Liver (tissue), 9 donors: ENCODE results near the gene SLC2A14. TPM values are rescaled to one million over a fixed set of nuclear protein-coding genes. Genes with fewer than 3 reads are reported as not detected.

ENCODE experiments used
- DNase-seq: peaks from one replicate; pipeline ENCODE4 v3.0.0-alpha.2; 2017; ENCODE audit warnings: low spot score
- H3K27ac ChIP-seq, 2 donors: one replicate each; pipeline ENCODE4 v1.7.0; 2013; ENCODE audit warnings: inconsistent platforms in 2 of 2, low read length in 2 of 2, control low read depth in 1 of 2, low read depth in 1 of 2, mild to moderate bottlenecking in 1 of 2
- H3K27me3 ChIP-seq, 4 donors: one replicate each; pipeline versions ENCODE4 v1.6.1 to v1.7.0; 2013; ENCODE audit warnings: low read length in 3 of 4, inconsistent platforms in 1 of 4, mild to moderate bottlenecking in 1 of 4, moderate library complexity in 1 of 4; ENCODE audit not compliant: control insufficient read depth in 4 of 4, insufficient read depth in 4 of 4
- H3K36me3 ChIP-seq, 4 donors: one replicate each; pipeline versions ENCODE4 v1.6.1 to v1.7.0; 2013; ENCODE audit warnings: low read length in 3 of 4, mild to moderate bottlenecking in 3 of 4, low read depth in 1 of 4, moderate library complexity in 1 of 4; ENCODE audit not compliant: control insufficient read depth in 4 of 4, insufficient read depth in 3 of 4
- H3K4me1 ChIP-seq, 4 donors: one replicate each; pipeline versions ENCODE4 v1.6.1 to v1.7.0; 2013; ENCODE audit warnings: low read length in 3 of 4, mild to moderate bottlenecking in 3 of 4, moderate library complexity in 1 of 4; ENCODE audit not compliant: control insufficient read depth in 4 of 4, insufficient read depth in 4 of 4
- H3K4me3 ChIP-seq, 3 donors: one replicate each; pipeline versions ENCODE4 v1.6.1 to v1.7.0; 2013; ENCODE audit warnings: low read length in 3 of 3, control low read depth in 1 of 3, low read depth in 1 of 3, mild to moderate bottlenecking in 1 of 3
- H3K9ac ChIP-seq, 2 donors: one replicate each; pipeline ENCODE4 v1.7.0; 2013; ENCODE audit warnings: low read length in 2 of 2, mild to moderate bottlenecking in 2 of 2, moderate library complexity in 2 of 2, control low read depth in 1 of 2, low read depth in 1 of 2
- H3K9me3 ChIP-seq, 4 donors: one replicate each; pipeline versions ENCODE4 v1.6.1 to v1.7.0; 2013; ENCODE audit warnings: low read length in 3 of 4; ENCODE audit not compliant: control insufficient read depth in 4 of 4
- CTCF ChIP-seq: fragments of 150-350 bp; IDR thresholded peaks from 2 replicates; pipeline ENCODE4 v1.5.1; 2017; ENCODE audit warnings: improper control_type of control experiment, low read depth, low read length; ENCODE audit not compliant: missing input control
- EGR1 ChIP-seq, 2 donors: IDR thresholded peaks; 2 replicates each; pipeline ENCODE4 v1.6.1; 2016 to 2018; ENCODE audit warnings: antibody characterized with exemption in 2 of 2, low read depth in 2 of 2
- FOXA1 ChIP-seq: IDR thresholded peaks from 2 replicates; pipeline ENCODE4 v1.6.1; 2016; ENCODE audit warnings: antibody characterized with exemption
- FOXA2 ChIP-seq: IDR thresholded peaks from 2 replicates; pipeline ENCODE4 v1.6.1; 2016; ENCODE audit warnings: antibody characterized with exemption
- GABPA ChIP-seq, 2 donors: IDR thresholded peaks in 1 of 2; conservative IDR thresholded peaks in 1 of 2; 2 replicates each; pipeline ENCODE4 v1.6.1; 2016; ENCODE audit warnings: antibody characterized with exemption in 2 of 2, mild to moderate bottlenecking in 1 of 2, moderate library complexity in 1 of 2
- HNF4A ChIP-seq, 2 donors: conservative IDR thresholded peaks; 2 replicates each; pipeline ENCODE4 v1.6.1; 2016; ENCODE audit warnings: antibody characterized with exemption in 2 of 2, mild to moderate bottlenecking in 2 of 2
- HNF4G ChIP-seq: IDR thresholded peaks from 2 replicates; pipeline ENCODE4 v1.6.1; 2016; ENCODE audit warnings: antibody characterized with exemption
- JUND ChIP-seq, 2 donors: IDR thresholded peaks; 2 replicates each; pipeline ENCODE4 v1.6.1; 2016; ENCODE audit warnings: antibody characterized with exemption in 2 of 2
- NR2F2 ChIP-seq: IDR thresholded peaks from 2 replicates; pipeline ENCODE4 v1.6.1; 2016; ENCODE audit warnings: antibody characterized with exemption
- RAD21 ChIP-seq, 2 donors: IDR thresholded peaks; 2 replicates each; pipeline ENCODE4 v1.6.1; 2016; ENCODE audit warnings: antibody characterized with exemption in 2 of 2, mild to moderate bottlenecking in 2 of 2
- RXRA ChIP-seq, 2 donors: IDR thresholded peaks; 2 replicates each; pipeline ENCODE4 v1.6.1; 2017 to 2018; ENCODE audit warnings: antibody characterized with exemption in 2 of 2, mild to moderate bottlenecking in 1 of 2
- SP1 ChIP-seq: IDR thresholded peaks from 2 replicates; pipeline ENCODE4 v1.6.1; 2018; ENCODE audit warnings: antibody characterized with exemption, mild to moderate bottlenecking
- TAF1 ChIP-seq: conservative IDR thresholded peaks from 2 replicates; pipeline ENCODE4 v1.6.1; 2016; ENCODE audit warnings: antibody characterized with exemption, mild to moderate bottlenecking
- YY1 ChIP-seq: IDR thresholded peaks from 2 replicates; pipeline ENCODE4 v1.6.1; 2016; ENCODE audit warnings: antibody characterized with exemption, mild to moderate bottlenecking
- WGBS: extraction: QIAGEN DNeasy Blood & Tissue Kit; methylation state at CpG from one replicate; pipeline ENCODE4 v1.1.7; 2013; 5-methylcytosine and 5-hydroxymethylcytosine counted together
- polyA plus RNA-seq, 2 donors: library from polyadenylated mRNA; stranded (reverse) in 1 of 2; unstranded in 1 of 2; fragments of 200-250 nt in 1 of 2; fragments of >200 nt in 1 of 2; fragmentation: Nextera tagmentation in 1 of 2; extraction: Ambion mirVana in 1 of 2; gene quantifications; one replicate each; pipeline versions ENCODE4 v1.2.1 to v1.2.3, GENCODE V29; 2013 to 2015
- total RNA-seq, 2 donors: library from RNA; depleted of rRNA; stranded (reverse); fragments of >200 nt; gene quantifications; one replicate each; pipeline ENCODE4 v1.2.3, GENCODE V29; 2014
- TF ChIP-seq, protein P1 (sequence below): IDR thresholded peaks from 2 replicates; pipeline ENCODE4 v1.6.1; 2016; ENCODE audit warnings: antibody characterized with exemption, mild to moderate bottlenecking
- TF ChIP-seq, protein P2 (sequence below): IDR thresholded peaks from 2 replicates; pipeline ENCODE4 v1.6.1; 2016; ENCODE audit warnings: antibody characterized with exemption
- TF ChIP-seq, protein P3 (sequence below): IDR thresholded peaks from 2 replicates; pipeline ENCODE4 v1.6.1; 2016; ENCODE audit warnings: antibody characterized with exemption
- TF ChIP-seq, protein P4 (sequence below): IDR thresholded peaks from 2 replicates; pipeline ENCODE4 v1.6.1; 2016; ENCODE audit warnings: antibody characterized with exemption
- donor health status: healthy.
- donor health status: healthy.
- donor health status: healthy.
- donor health status: healthy.
- donor health status: healthy.

Gene SLC2A14
- total and polyA plus RNA-seq, 4 donors = 22.7 TPM; not detected in 3

GRCh38 chr12:7857971-7858370 lies 14.7 kb downstream of the SLC2A14 start (continued):
- TF ChIP-seq, protein P1, sequence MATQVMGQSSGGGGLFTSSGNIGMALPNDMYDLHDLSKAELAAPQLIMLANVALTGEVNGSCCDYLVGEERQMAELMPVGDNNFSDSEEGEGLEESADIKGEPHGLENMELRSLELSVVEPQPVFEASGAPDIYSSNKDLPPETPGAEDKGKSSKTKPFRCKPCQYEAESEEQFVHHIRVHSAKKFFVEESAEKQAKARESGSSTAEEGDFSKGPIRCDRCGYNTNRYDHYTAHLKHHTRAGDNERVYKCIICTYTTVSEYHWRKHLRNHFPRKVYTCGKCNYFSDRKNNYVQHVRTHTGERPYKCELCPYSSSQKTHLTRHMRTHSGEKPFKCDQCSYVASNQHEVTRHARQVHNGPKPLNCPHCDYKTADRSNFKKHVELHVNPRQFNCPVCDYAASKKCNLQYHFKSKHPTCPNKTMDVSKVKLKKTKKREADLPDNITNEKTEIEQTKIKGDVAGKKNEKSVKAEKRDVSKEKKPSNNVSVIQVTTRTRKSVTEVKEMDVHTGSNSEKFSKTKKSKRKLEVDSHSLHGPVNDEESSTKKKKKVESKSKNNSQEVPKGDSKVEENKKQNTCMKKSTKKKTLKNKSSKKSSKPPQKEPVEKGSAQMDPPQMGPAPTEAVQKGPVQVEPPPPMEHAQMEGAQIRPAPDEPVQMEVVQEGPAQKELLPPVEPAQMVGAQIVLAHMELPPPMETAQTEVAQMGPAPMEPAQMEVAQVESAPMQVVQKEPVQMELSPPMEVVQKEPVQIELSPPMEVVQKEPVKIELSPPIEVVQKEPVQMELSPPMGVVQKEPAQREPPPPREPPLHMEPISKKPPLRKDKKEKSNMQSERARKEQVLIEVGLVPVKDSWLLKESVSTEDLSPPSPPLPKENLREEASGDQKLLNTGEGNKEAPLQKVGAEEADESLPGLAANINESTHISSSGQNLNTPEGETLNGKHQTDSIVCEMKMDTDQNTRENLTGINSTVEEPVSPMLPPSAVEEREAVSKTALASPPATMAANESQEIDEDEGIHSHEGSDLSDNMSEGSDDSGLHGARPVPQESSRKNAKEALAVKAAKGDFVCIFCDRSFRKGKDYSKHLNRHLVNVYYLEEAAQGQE = no peak
- TF ChIP-seq SP1 (no peak), NR2F2 (no peak), RAD21 (IDR thresholded peaks at IDR 0.05) (no peak), GABPA (IDR thresholded peaks at IDR 0.05 in 1 of 2, conservative IDR thresholded peaks at IDR 0.05 in 1 of 2) (no peak), HNF4G (no peak), EGR1 (IDR thresholded peaks at IDR 0.05; ENCODE audit: low read depth in 2 of 2) (no peak), FOXA2 (no peak), JUND (IDR thresholded peaks at IDR 0.05) (no peak), TAF1 (no peak)

DNA sequence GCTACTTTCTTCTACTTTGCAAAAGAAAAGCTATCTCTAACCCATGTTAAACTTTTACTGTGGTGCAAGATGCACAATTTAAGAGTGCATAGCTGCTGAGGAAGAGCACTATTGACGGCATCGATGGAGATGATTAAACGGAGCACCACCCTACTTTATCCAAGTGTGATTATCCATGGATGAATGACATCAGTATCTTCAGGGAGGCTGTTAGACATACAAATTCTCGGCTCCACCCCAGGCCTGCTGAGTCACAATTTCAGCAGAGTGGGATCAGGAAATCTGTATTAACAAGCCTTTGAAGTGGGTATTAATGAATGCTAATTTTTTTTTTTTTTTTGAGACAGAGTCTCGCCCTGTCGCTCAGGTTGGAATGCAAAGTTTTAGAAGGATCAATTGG lies 16.2 kb downstream of the SLC2A14 start:
- Histone ChIP-seq H3K27ac (no peak overlapping the region), H3K36me3 (no peaks in the 10 kb centered on the region), H3K9me3 (no peaks in the 10 kb centered on the region), H3K27me3 (no peaks in the 10 kb centered on the region), H3K9ac (no peak overlapping the region), H3K4me3 (no peak overlapping the region), H3K4me1 (no peaks in the 10 kb centered on the region)
- 90% methylated on average over 6 of the region's 6 CpGs for WGBS
- no peak for DNase-seq
- no peak for TF ChIP-seq YY1
- TF ChIP-seq, protein P2, sequence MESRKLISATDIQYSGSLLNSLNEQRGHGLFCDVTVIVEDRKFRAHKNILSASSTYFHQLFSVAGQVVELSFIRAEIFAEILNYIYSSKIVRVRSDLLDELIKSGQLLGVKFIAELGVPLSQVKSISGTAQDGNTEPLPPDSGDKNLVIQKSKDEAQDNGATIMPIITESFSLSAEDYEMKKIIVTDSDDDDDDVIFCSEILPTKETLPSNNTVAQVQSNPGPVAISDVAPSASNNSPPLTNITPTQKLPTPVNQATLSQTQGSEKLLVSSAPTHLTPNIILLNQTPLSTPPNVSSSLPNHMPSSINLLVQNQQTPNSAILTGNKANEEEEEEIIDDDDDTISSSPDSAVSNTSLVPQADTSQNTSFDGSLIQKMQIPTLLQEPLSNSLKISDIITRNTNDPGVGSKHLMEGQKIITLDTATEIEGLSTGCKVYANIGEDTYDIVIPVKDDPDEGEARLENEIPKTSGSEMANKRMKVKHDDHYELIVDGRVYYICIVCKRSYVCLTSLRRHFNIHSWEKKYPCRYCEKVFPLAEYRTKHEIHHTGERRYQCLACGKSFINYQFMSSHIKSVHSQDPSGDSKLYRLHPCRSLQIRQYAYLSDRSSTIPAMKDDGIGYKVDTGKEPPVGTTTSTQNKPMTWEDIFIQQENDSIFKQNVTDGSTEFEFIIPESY = no peak

- H3K27ac ChIP-seq = no peak overlapping the region
- 57% methylated on average over 2 of the region's 2 CpGs for WGBS
- H3K36me3 ChIP-seq = no peaks in the 10 kb centered on the region
- no peaks in the 10 kb centered on the region for H3K4me1 ChIP-seq
- no peak overlapping the region for H3K4me3 ChIP-seq
- H3K9me3 ChIP-seq = peaks cover 0 to 2% (median 0%) of the 10 kb centered on the region in 4 donors
- H3K27me3 ChIP-seq = no peaks in the 10 kb centered on the region
- no peak overlapping the region for H3K9ac ChIP-seq
- no peak for DNase-seq
- TF ChIP-seq GABPA (IDR thresholded peaks at IDR 0.05 in 1 of 2, conservative IDR thresholded peaks at IDR 0.05 in 1 of 2) (no peak), YY1 (no peak), FOXA1 (no peak), NR2F2 (no peak), FOXA2 (no peak), SP1 (no peak), HNF4A (conservative IDR thresholded peaks at IDR 0.05) (no peak), JUND (IDR thresholded peaks at IDR 0.05) (no peak), RXRA (IDR thresholded peaks at IDR 0.05) (no peak), EGR1 (IDR thresholded peaks at IDR 0.05; ENCODE audit: low read depth in 2 of 2) (no peak), RAD21 (IDR thresholded peaks at IDR 0.05) (no peak), HNF4G (no peak), CTCF (no peak)
- TF ChIP-seq, protein P3, sequence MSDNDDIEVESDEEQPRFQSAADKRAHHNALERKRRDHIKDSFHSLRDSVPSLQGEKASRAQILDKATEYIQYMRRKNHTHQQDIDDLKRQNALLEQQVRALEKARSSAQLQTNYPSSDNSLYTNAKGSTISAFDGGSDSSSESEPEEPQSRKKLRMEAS = no peak
- TF ChIP-seq, protein P4, sequence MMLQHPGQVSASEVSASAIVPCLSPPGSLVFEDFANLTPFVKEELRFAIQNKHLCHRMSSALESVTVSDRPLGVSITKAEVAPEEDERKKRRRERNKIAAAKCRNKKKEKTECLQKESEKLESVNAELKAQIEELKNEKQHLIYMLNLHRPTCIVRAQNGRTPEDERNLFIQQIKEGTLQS = no peak
- TF ChIP-seq, protein P1 = no peak
Measured at GRCh38 chr12:7853557-7853956, 19.2 kb downstream of the SLC2A14 start.
